GM18511 (cell line): Measurements from ENCODE around the gene CAMK2A.

ENCODE experiments used
- ATAC-seq: cut with Tn5 transposase; IDR thresholded peaks from one replicate; pipeline ENCODE4 v1.9.1; 2021; ENCODE audit warnings: mild to moderate bottlenecking, moderate library complexity; ENCODE audit not compliant: unreplicated experiment

The CAMK2A gene

GRCh38 chr5:150215979-150216944 is 73.3 kb downstream of the CAMK2A start:
- ATAC-seq, result no peak

GRCh38 chr5:150214289-150214688 is 75.3 kb downstream of the CAMK2A start:
- ATAC-seq, result no peak

GRCh38 chr5:150213530-150213929 is 76.0 kb downstream of the CAMK2A start:
- no peak for ATAC-seq

- ATAC-seq, result no peak
Observed at GRCh38 chr5:150211156-150212030, 78.2 kb downstream of the CAMK2A start.

- no peak for ATAC-seq
Observed at GRCh38 chr5:150210644-150211043, 78.9 kb downstream of the CAMK2A start.

GRCh38 chr5:150209099-150209635 is 80.4 kb downstream of the CAMK2A start:
- no peak for ATAC-seq

GRCh38 chr5:150208187-150209098 is 81.1 kb downstream of the CAMK2A start:
- no peak for ATAC-seq

GRCh38 chr5:150206779-150207115 is 82.8 kb downstream of the CAMK2A start:
- no peak for ATAC-seq

GRCh38 chr5:150206098-150206778 is 83.3 kb downstream of the CAMK2A start:
- no peak for ATAC-seq

- no peak for ATAC-seq
Observed at GRCh38 chr5:150204590-150204960, 85.0 kb downstream of the CAMK2A start.

- ATAC-seq, result no peak
Observed at GRCh38 chr5:150203832-150204589, 85.6 kb downstream of the CAMK2A start.

- no peak for ATAC-seq
Observed at GRCh38 chr5:150202501-150202900, 87.1 kb downstream of the CAMK2A start.

- no peak for ATAC-seq
Observed at GRCh38 chr5:150197476-150197875, 92.1 kb downstream of the CAMK2A start.

GRCh38 chr5:150196986-150197385 is 92.6 kb downstream of the CAMK2A start:
- no peak for ATAC-seq

GRCh38 chr5:150196514-150196913 is 93.1 kb downstream of the CAMK2A start:
- ATAC-seq, result no peak

GRCh38 chr5:150195736-150196485 is 93.7 kb downstream of the CAMK2A start:
- ATAC-seq, result no peak

- no peak for ATAC-seq
Observed at GRCh38 chr5:150192462-150192861, 97.1 kb downstream of the CAMK2A start.

- ATAC-seq, result no peak
Observed at GRCh38 chr5:150190987-150191386, 98.6 kb downstream of the CAMK2A start.
